SJCRH30 (cell line): ENCODE data around the gene SPACDR. TPM values are rescaled to one million over a fixed set of nuclear protein-coding genes. Genes with fewer than 3 reads are reported as not detected.
"Not testable (repeated sequence)": the region's sequence is repeated elsewhere in the genome, so short reads cannot be mapped to it uniquely, and the experiment has no call there.

Experiments
- DNase-seq, 2 experiments: peaks; one replicate each; pipeline ENCODE4 v3.0.0-alpha.2; 2015 to 2020
- H3K27ac ChIP-seq: fragments of 250-450 bp; sonication (Bioruptor Pico); 2 replicates; pipeline ENCODE4 v1.5.1; 2020; ENCODE audit warnings: mild to moderate bottlenecking, moderate library complexity
- H3K27me3 ChIP-seq: fragments of 250-450 bp; sonication (Bioruptor Pico); 2 replicates; pipeline ENCODE4 v1.5.1; 2020; ENCODE audit warnings: mild to moderate bottlenecking, moderate library complexity
- H3K36me3 ChIP-seq: fragments of 250-450 bp; sonication (Bioruptor Pico); 2 replicates; pipeline ENCODE4 v1.5.1; 2020; ENCODE audit warnings: mild to moderate bottlenecking, moderate library complexity
- H3K4me1 ChIP-seq: fragments of 250-450 bp; sonication (Bioruptor Pico); 2 replicates; pipeline ENCODE4 v1.5.1; 2020; ENCODE audit warnings: mild to moderate bottlenecking, moderate library complexity
- H3K4me3 ChIP-seq: fragments of 250-450 bp; sonication (Bioruptor Pico); 2 replicates; pipeline ENCODE4 v1.5.1; 2020; ENCODE audit warnings: mild to moderate bottlenecking, moderate library complexity
- H3K9me3 ChIP-seq: fragments of 250-450 bp; sonication (Bioruptor Pico); replicated peaks from 2 replicates; pipeline ENCODE4 v1.5.1; 2020; ENCODE audit warnings: mild to moderate bottlenecking, moderate library complexity
- total RNA-seq: library from RNA; depleted of rRNA; stranded (reverse); fragments of >200 nt; shearing (Covaris generic); gene quantifications from 2 replicates; pipeline ENCODE4 v1.2.3, GENCODE V29; 2014; rRNA removed

The SPACDR gene
- total RNA-seq = not detected in 2 replicates

DNA sequence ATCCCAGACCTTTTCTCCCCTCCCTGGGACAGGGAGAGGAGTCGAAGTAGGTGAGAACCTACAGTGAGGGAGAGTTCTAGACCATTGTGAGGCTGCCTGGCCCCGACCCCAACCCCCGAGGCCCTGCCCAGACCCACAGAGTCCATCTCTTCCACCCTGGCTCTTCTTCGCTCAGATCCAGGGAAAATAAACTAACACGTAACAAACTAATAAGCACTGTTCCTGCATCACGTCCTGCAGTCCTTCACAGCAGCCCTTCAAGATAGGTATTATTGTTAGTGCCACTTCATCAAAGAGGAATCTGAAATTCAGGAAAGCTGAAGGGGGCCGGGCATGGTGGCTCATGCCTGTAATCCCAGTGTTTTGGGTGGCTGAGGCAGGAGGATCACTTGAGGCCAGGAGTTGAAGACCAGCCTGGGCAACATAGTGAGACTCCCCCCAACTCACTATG lies at the start of gene SPACDR:
SPACDR (minus strand) TSS at position 51 of the 451 bp plus-strand sequence. CDS start 235 bp downstream, outside the sequence.
- no peak for DNase-seq
- Histone ChIP-seq H3K36me3 (no peaks in the 10 kb centered on the region), H3K4me1 (0 out of 2 replicates have a peak, but pooled peaks cover 3% of the 10 kb centered on the region), H3K9me3 (no peaks in the 10 kb centered on the region), H3K27ac (no peak within 1 kb of the TSS), H3K27me3 (no peaks in the 10 kb centered on the region), H3K4me3 (no peak within 1 kb of the TSS)

- no peak for DNase-seq
- no peaks in the 10 kb centered on the region for H3K9me3 ChIP-seq
- no peaks in the 10 kb centered on the region for H3K27me3 ChIP-seq
- H3K4me1 ChIP-seq = peaks cover 14% of the 10 kb centered on the region
- no peak overlapping the region for H3K27ac ChIP-seq
- no peaks in the 10 kb centered on the region for H3K36me3 ChIP-seq
- no peak overlapping the region for H3K4me3 ChIP-seq
Observed at GRCh38 chr7:100513212-100513810, 49.3 kb upstream of the SPACDR start.

DNA sequence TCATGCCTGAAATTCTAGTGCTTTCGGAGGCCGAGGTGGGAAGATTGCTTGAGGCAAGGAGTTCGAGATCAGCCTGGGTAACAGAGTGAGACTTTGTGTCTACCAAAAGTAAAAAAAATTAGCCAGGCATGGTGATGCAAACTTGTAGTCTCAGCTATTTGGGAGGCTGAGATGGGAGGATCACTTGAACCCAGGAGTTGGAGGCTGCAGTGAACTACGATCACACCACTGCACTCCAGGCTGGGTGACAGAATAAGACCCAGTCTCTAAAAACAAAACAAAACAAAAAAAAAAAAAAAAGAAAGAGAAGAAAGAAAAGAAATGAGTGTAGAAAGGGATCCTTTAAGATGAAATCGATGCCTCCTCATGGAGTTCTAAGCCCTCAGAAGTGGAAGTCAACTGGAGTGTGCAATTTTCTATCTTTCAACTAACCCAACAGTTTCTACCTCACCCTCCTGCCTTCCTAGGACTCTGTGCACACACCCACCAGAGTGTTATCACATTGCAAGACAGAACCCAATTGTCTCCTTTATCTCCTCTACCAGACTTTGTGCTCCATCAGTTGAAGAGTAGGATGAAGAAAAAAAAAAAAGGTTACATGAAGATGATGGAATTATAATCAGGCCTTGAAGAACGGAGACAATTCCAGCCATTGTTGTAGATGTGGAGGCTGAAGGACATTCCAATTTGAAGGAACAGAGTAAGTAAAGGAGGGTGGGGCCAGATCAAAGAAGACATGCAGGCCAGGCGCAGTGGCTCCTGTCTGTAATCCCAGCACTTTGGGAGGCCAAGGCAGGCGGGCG lies 46.6 kb upstream of the SPACDR start:
- DNase-seq = no peak
- H3K27me3 ChIP-seq = no peaks in the 10 kb centered on the region
- no peaks in the 10 kb centered on the region for H3K36me3 ChIP-seq
- H3K9me3 ChIP-seq = no peaks in the 10 kb centered on the region
- H3K27ac ChIP-seq = no peak overlapping the region
- H3K4me1 ChIP-seq = peaks cover 14% of the 10 kb centered on the region
- no peak overlapping the region for H3K4me3 ChIP-seq

DNA sequence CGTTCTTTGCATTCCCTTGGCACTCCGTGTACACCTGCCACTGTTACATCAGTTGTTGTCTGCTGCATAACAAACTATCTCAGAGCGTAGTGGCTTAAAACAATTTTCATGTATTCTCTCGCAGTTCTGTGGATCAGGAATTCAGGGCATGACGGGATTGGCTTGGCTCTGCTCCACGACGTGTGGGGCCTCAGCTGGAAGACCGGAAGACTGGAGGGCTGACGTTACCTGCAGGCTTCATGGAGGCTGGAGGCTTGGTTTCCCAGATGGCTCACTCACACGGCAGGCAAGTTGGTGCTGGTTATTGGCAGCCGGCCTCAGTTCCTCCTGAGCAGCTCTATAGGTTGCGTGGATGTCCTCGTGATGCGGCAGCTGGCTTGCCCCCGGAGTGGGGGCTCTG lies 45.2 kb upstream of the SPACDR start:
- Histone ChIP-seq H3K27me3 (no peaks in the 10 kb centered on the region), H3K9me3 (no peaks in the 10 kb centered on the region), H3K4me1 (peaks cover 7% of the 10 kb centered on the region; the same call in 1 of the 2 replicates), H3K36me3 (no peaks in the 10 kb centered on the region), H3K27ac (no peak overlapping the region; the same call in 1 of the 2 replicates), H3K4me3 (no peak overlapping the region)
- peak; percentile 85 to 90 for DNase-seq

- no peak overlapping the region for H3K4me3 ChIP-seq
- no peaks in the 10 kb centered on the region for H3K36me3 ChIP-seq
- no peaks in the 10 kb centered on the region for H3K9me3 ChIP-seq
- peak in 1 of 2 experiments; percentile 32 for DNase-seq
- H3K27ac ChIP-seq = no peak overlapping the region
- peaks cover 20% of the 10 kb centered on the region for H3K4me1 ChIP-seq
- H3K27me3 ChIP-seq = peaks cover 4% of the 10 kb centered on the region; the same call in 1 of the 2 replicates
Observed at GRCh38 chr7:100506356-100506923, 42.4 kb upstream of the SPACDR start.

DNA sequence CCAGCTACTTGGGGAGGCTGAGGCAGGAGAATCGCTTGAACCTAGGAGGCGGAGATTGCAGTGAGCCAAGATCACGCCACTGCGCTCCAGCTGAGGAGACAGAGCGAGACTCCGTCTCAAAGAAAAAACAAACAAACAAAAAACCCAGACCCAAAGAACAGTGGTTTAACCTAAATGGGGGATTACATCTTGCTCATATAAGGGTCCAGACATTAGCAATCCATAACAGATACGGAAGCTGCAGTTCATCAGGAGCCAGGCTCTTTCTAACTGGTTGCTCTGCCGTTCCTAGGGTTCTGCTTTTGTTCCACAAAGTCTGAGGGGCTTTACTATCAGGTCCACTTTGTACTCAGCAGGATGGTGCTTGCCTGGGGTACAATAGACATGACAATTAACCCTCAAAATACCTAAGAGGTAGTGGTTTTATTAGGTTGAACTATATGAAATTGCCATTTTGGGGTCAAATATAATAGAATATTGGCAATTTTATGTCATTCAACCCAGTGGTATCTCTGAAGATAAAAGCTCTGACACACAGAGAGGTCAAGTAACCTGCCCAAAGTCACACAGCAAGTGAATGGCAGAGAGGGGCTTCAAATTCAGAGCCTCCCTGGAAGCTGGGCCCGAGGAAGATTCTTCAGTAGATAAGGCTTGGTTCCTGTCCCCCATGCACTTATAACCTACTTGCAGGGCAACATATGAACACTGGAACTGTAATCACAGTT lies 41.0 kb upstream of the SPACDR start:
- peak in 1 of 2 experiments; percentile 32 for DNase-seq
- Histone ChIP-seq H3K27ac (no peak overlapping the region), H3K9me3 (no peaks in the 10 kb centered on the region), H3K4me3 (no peak overlapping the region), H3K27me3 (peaks cover 4% of the 10 kb centered on the region; the same call in 1 of the 2 replicates), H3K4me1 (peaks cover 20% of the 10 kb centered on the region), H3K36me3 (no peaks in the 10 kb centered on the region)

- not testable (repeated sequence) for H3K4me3 ChIP-seq, DNase-seq, H3K27ac ChIP-seq, H3K9me3 ChIP-seq, H3K36me3 ChIP-seq
- Histone ChIP-seq H3K27me3 (peaks cover 14% of the 10 kb centered on the region), H3K4me1 (peaks cover 15% of the 10 kb centered on the region)
Observed at GRCh38 chr7:100504031-100504430, 40.0 kb upstream of the SPACDR start.

- DNase-seq, H3K4me3 ChIP-seq, H3K9me3 ChIP-seq, H3K36me3 ChIP-seq, H3K27ac ChIP-seq: not testable (repeated sequence)
- Histone ChIP-seq H3K4me1 (peaks cover 12% of the 10 kb centered on the region), H3K27me3 (peaks cover 22% of the 10 kb centered on the region)
Observed at GRCh38 chr7:100500743-100501142, 36.7 kb upstream of the SPACDR start.

DNA sequence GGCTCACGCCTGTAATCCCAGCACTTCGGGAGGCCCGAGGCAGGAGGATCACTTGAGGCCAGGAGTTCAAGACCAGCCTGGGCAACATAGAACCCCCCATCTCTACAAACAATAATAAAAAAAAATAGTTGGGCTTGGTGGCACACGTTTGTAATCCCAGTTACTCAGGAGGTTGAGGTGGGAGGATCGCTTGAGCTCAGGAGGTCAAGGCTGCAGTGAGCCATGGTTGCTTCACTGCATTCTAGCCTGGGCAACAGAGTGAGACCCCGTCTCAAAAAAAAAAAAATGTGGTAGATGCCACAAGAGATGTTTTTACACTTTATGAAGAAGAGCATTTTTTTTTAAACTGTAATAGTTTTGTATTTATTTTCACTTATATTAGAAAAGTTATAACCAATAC lies 32.4 kb upstream of the SPACDR start:
- Histone ChIP-seq H3K27me3 (peaks cover 26% of the 10 kb centered on the region), H3K9me3 (no peaks in the 10 kb centered on the region), H3K4me1 (no peaks in the 10 kb centered on the region), H3K27ac (no peak overlapping the region), H3K36me3 (no peaks in the 10 kb centered on the region), H3K4me3 (no peak overlapping the region)
- no peak for DNase-seq

DNA sequence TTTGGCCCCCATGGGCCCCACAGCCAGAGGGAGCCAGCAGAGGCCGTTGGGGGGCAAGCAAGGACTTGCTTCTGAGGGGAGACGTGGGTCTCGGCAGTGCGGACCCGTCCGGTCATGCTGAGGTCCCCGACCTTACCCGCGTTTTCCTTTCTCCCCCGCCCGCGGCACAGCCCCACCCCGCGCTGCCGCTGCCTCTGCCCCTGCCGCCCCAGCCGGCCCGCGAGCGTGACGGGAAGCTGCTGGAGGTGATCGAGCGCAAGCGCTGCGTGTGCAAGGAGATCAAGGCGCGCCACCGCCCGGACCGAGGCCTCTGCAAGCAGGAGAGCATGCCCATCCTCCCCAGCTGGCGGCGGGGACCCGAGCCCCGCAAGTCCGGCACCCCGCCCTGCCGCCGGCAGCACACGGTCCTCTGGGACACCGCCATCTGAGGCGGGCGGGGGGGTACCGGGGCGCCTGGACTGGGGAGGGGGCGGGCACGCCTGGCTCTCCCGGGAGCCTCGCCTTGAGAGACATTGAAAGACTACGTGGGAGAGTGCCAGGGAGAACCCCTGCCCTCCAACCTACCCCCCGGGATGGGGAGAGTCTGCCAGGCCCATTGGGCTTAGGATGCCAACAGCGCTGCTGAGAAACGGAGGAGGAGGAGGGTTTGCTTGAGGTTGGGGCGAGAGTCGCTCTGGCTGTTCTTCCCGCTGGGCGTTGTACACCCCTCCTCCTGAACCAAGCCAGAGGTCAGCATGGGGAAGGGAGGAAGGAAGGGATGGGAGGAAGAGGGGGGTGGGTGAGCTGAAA lies 29.6 kb upstream of the SPACDR start:
- peaks cover 16% of the 10 kb centered on the region; the same call in 1 of the 2 replicates for H3K27me3 ChIP-seq
- H3K4me1 ChIP-seq = peaks cover 13% of the 10 kb centered on the region
- no peaks in the 10 kb centered on the region for H3K9me3 ChIP-seq
- H3K36me3 ChIP-seq = no peaks in the 10 kb centered on the region
- H3K27ac ChIP-seq = no peak overlapping the region
- DNase-seq = no peak
- peak overlapping the region; percentile 14; the same call in 1 of the 2 replicates for H3K4me3 ChIP-seq

DNA sequence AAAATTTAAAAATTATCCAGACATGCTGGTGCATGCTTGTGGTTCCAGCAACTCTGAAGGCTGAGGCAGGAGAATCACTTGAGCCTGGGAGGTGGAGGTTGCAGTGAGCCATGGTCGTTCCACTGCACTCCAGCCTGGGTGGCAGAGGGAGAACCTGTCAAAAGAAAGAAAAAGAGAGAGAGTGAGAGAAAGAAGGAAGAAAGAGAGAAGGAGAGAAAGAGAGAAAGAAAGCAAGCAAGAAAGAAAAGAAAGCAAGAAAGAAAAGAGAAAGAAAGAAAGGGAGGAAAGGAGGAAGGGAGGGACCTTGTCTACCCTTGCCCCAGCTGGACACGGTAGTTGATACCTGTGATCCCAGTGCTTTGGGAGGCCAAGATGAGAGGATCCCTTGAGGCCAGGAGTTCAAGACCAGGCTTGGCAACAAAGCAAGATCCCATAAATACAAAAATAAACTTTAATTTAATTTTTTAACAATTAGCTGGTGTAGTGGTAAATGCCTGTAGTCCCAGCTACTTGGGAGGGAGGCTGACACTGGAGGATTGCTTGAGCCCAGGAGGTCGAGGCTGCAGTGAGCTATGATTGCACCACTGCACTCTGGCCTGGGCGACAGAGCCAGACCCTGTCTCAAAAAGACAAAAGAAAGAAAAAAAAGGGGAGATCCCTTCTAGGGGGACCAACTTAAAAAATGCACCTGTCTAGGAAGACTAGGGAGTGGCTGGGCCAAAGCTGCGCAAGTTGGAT lies 28.8 kb upstream of the SPACDR start:
- no peaks in the 10 kb centered on the region for H3K36me3 ChIP-seq
- H3K27me3 ChIP-seq = peaks cover 16% of the 10 kb centered on the region; the same call in 1 of the 2 replicates
- H3K4me3 ChIP-seq = no peak overlapping the region
- H3K27ac ChIP-seq = no peak overlapping the region
- H3K4me1 ChIP-seq = peaks cover 13% of the 10 kb centered on the region
- no peak for DNase-seq
- H3K9me3 ChIP-seq = no peaks in the 10 kb centered on the region

- Histone ChIP-seq H3K36me3 (no peaks in the 10 kb centered on the region), H3K4me3 (no peak overlapping the region), H3K9me3 (no peaks in the 10 kb centered on the region), H3K27me3 (peaks cover 8% of the 10 kb centered on the region; the same call in 1 of the 2 replicates), H3K4me1 (peaks cover 13% of the 10 kb centered on the region), H3K27ac (no peak overlapping the region)
- no peak for DNase-seq
Observed at GRCh38 chr7:100491192-100491578, 27.1 kb upstream of the SPACDR start.

DNA sequence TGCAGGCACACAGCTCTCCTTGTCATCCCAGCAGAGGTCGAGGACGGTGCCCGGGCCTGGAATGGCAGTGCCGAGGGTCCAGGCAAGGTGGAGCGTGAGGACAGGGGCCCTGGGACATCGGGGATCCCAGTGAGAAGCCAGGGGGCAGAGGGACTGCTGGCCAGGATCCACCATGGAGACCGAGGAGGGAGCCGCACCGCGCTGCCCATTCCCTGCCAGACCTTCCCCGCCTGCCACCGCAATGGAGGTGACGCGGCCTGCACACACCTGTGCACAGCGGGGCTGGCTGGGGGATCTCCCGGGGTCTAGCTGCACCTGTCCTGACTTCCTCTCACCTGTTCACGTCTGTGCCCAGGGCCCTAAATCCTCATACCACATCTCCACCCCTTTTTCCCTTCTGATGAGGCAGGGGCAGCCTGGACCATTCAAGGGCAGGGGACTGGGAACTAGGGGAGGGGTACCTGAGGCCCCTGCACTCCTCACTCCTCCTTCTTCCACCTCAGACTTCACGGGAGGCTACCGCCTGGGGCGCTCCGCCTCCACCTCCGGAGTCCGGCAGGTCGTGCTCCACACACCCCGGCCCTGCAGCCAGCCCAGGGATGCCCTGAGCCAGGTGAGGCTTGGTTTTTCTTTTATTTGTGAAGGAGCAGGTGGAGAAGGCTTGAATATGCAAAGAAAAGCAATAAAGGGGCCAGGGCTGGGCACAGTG lies 26.6 kb upstream of the SPACDR start:
- peaks cover 8% of the 10 kb centered on the region; the same call in 1 of the 2 replicates for H3K27me3 ChIP-seq
- H3K4me3 ChIP-seq = no peak overlapping the region
- H3K4me1 ChIP-seq = peaks cover 13% of the 10 kb centered on the region
- no peak overlapping the region for H3K27ac ChIP-seq
- no peaks in the 10 kb centered on the region for H3K9me3 ChIP-seq
- DNase-seq = no peak
- no peaks in the 10 kb centered on the region for H3K36me3 ChIP-seq
